Germinal center (tissue), 1 donor: ENCODE data around the gene AIG1.
"Not testable (repeated sequence)": the region's sequence is repeated elsewhere in the genome, so short reads cannot be mapped to it uniquely, and the experiment has no call there.

ENCODE experiments used
- DNase-seq: peaks from one replicate; pipeline ENCODE4 v3.0.0; 2012; ENCODE audit warnings: mixed read lengths, low spot score

Gene AIG1

DNA sequence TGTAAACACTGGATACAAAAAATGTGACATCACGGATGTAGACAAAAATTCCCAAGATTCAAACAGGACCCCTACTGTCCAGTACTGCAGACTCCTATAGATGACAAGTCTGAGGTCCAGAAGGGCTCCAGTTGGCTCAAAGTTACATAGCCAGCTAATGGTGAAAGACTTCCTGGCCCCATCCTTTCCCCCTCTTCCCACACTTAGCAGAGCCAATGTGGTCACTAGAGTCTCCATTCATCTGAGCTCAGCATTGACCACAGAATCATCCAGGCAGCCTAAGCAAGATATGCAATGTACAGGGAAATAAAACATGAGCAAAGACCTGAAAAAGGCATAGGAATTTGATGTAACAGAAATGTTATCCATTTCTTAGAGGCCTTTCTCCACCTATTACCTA, 209.3 kb downstream of the AIG1 start:
- no peak for DNase-seq

DNA sequence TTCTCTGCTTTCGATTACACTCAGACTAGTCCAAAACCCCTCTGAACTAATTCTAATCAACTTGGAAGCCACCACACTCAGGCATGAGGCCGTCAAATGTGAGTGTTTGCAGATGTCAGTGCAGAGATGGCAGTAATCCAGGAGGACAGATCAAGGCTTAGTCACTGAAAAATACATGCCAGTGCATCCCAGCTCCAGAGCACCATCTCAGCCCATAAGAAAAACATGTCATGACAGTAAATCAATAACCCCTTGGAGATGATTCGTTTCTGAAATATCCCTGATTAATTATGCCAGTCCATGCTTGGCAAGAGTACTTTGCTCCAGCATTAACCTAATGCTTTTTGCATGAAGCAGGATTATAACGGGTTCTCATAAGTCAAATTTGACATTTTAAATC, 210.3 kb downstream of the AIG1 start:
- DNase-seq, result no peak

DNA sequence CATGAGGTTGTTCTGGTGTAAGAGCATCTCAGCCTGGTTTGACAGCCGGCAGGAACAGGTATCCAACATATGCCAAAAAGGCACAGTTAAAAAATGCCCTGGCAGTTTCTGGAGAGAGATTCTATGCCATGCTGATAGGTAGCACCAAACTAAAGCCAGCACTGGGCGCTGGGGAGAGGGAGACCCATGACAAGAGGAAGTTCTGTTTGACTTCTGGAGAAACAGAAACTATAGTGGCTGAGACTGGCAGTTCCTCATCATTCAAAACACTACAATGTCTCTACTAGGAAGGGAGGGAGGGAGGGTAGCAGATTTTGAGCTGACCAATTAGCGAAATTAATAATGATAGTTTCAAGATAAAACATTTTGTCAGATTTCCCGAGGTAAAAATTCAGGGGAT, 215.7 kb downstream of the AIG1 start:
- DNase-seq, result peak; percentile 24

DNA sequence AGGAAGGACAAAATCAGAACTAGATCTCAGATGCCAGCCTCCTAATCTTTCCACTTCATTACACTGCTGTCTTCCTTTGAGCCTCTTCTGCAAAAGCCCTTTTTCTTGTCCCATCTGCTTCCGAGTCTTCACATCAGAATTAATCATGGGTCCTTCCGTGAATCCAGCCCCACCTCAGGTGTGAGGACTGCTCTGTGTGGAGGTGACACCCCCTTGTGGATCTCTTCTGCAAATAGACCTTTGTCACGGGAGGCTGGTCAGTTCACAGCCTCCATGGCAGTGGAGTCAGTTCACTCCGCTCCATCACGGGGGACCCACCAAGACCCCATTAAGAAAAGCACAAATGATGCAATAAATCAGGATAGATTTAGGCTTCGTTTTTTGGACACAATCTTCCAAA, 218.7 kb downstream of the AIG1 start:
- DNase-seq, result no peak

DNA sequence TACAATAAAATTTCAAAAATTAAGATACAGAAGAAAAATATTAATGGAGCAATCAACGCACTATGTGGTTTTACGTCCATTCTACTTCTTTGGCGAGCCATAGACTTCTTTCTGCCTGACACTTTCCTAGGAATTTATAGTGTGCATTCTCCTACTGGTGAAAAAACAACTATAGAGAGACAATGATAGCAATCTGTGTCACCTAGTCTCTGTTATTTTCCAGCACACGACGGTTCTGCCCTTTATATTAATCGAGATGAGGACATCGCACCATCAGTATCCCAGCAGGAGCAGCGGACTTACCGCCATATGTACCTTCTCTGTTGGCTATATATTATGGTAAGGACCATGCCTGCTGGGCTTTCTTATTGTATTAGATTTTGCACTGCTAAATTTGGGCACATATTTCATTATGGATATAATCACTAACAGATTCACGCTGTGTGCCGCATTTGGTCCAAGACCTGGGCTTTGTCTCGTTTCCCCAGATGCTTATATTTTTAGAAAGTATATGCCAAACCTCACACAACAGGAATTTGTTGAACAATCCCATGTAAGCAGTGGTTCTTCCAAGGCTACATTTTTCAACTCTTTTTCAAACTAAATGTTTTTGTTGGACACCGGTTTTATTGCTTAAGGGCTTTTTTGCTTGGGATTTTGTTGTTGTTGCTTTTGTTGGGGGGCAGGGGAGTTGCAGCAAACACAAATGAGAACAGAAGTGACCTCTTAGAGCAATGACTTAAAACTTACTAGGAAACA, 223.4 kb downstream of the AIG1 start:
- no peak for DNase-seq

DNA sequence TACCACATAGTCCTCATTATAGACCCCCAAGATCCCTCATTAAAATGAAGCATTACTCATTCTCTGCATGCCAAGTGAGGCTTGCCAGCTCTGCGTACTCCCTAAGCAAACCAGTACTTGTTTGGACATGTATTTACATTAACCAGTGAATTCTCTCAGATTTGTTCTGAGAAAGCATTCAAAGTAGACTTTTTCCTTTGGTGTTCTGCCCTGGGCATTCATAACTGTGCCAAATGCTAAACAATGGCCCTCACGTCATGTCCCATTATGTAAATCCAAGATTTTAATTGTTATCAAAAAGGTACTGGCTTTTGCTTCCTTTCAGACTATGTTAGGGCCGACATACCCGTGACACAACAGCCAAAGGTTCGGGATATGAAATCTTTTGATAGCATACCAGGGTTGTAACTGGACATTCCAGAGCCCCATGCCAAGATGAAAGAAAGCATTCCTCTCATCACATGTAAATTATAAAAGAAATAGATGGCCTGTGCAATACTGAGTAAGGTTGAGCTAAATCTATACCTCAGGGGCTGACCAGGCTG, 225.6 kb downstream of the AIG1 start:
- DNase-seq, result no peak

DNA sequence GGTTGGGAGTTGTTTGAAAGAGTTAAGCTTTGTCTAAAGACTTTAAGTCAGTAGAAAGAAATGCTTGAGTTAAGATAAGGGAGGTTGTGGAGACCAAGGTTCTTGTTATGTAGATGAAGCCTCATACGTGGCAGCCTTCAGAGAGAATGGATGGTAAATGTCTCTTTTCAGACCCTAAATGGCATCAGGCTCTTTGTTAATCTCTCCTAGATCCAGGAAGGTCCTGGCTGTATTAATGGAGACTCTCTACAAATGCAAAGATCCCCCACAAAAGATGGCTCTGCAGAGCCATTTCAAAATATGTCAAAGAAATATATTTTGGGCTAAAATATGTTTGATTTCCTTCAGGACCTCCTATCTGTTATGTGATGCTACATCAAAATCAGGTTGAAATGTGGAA, 228.2 kb downstream of the AIG1 start:
- DNase-seq, result no peak

DNA sequence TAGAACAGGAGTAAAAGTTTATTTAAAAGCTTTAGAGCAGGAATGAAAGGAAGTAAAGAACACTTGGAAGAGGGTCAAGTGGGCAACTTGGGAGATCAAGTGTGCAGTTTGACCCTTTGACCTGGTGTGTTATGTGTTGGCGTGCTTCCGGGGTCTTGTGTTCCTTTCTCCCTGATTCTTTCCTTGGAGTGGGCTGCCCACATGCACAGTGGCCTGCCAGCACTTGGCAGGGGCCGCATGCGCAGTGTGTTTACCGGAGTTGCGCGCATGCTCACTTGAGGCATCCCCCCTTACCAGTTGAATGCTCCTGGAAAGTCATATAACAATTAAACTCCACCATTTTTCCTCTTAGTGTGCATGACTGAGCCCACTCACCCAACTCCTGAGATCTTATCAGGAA, 229.5 kb downstream of the AIG1 start:
- DNase-seq, result no peak

DNA sequence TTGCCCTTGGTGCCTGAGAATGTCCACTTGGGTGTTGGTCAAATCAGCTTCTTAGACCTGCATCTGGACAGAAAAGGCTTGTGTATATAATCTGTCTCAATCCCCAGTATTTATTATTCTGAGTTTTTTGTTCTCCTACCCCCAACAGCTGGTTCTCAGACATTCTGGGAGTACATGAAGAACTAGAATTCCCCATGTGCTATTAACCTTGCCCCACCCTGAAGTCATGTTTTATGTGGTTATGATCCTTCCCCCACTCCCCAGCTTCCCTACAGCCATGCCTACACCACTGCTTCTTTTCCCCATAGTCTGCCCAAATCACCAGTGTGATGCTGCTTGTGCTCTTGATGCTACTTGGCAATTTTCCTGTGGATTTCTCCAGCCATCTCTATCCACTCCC, 232.8 kb downstream of the AIG1 start:
- DNase-seq, result no peak

DNA sequence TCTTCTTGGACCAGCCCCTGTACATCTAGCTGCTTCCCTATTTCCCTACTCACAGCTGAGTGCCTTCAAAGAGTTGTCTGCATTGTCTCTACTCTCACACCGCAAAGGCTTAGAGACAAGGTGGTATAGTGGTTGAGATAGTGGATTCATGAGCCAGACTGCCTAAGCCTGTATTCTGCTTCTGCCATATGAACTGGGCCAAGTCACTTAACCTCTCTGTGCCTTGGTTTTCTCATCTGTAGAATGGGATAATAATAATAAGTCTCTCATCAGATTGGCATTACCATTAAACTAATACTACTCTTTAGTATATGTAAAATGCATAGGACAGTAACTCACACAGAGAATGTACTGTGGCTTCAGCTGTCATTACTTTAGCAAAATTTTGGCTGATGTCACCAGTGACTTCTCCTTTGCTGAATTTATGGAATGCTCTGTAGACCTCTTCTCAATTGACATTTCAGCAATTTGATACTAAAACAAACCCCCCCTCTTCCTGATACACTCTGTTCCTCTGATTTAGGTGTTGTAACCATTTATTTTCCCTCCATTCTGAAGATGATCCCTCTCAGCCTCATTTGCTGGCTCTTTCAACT, 233.7 kb downstream of the AIG1 start:
- no peak for DNase-seq

DNA sequence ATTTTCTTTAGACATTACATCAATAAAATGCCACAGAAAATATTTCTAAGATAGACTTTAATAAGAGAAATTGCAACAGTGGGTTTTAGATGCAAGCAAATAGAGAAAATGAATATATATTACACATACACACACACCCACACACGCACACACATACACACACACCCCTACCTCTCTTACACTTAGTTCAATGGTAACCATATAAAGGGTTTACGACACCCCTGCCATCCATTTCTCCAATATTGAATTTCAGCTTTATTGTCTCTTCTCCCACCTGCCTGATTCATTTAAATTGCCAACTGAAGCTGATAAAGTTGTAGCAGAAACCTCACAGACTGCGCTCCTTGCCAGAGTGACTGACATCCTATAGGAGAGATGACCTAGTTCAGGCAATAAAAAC, 235.2 kb downstream of the AIG1 start:
- DNase-seq, result no peak

DNA sequence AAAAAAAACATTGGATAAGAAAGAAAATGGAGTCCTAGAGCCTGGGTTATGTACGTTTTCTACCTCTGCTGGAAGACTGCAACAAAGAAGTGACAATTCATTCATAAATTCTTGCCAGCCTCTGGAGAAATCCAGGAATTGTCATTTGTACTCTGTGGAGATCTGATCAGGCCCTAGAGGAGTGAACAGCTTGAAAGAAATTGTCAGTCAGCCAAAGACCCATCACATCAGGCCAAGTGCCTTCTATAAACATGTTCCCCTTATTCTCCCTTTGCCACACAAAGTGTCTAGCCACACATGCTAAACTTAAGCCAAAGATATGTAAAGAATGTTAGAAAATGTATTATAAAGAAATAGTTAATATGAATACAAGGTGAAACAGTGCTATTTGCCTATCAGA, 237.4 kb downstream of the AIG1 start:
- no peak for DNase-seq

DNA sequence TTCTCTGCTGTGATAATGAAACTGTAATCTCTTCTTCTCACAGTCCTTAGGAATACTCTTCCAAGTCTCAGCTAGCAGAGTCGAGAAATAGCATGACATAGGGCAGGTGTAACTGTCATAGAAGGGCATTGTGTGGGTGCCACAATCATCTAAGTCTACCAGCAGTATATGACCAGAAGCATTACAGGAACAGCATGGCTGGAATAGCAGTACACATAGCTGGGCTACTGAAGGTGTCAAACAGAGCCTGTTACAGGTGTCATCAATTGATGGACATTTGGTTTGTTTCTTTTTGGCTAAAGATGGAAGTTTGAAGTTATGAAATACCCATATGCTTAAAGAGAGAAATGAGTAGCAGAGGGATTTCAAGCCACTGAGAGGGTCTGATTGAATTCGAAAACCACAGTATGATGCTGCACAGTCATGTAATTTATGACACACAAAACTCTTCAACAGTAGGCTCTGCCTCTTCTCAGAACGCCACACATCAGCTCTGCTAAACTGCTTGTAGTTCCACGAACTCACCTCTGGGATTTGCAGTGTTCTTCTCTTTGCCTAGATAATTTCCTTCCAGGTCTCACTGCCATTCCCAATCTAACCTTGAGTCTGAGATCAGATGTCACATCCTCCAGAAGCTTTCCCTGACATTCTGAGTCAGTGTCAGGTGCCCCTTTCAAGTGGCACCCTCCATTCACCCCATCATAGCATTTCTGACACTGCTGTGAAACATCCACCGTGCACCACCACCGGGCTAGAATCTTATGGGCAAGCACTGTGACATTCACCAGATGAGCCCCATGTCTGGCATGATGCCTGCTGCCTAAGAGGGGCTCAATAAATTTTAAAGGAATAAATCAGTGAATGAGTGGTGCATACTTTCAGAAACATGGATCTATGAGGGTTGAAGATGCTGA, 238.8 kb downstream of the AIG1 start:
- DNase-seq, result no peak

DNA sequence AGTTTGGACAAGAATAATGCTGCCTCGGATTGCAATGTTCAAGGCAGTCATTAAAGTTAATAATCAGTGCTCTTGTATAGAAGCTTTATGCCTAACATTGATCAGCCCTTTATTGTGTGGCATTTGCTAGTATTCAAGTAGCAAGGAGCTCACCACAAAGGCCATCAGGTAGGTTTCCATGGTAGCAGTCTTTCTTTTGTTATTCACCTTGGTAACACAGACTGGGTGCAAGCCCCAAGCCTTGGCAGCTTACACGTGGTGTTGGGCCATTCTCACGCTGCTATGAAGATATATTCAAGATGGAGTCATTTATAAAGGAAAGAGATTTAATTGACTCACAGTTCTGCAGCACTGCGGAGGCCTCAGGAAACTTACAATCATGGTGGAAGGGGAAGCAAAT, 240.5 kb downstream of the AIG1 start:
- DNase-seq, result no peak

DNA sequence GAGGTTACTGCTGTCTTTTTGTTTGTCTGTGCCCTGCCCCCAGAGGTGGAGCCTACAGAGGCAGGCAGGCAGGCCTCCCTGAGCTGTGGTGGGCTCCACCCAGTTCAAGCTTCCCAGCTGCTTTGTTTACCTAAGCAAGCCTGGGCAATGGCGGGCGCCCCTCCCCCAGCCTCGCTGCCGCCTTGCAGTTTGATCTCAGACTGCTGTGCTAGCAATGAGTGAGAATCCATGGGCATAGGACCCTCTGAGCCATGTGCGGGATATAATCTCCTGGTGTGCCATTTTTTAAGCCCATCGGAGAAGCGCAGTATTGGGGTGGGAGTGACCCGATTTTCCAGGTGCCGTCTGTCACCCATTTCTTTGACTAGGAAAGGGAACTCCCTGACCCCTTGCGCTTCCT, 247.1 kb downstream of the AIG1 start:
- DNase-seq, result not testable (repeated sequence)

DNA sequence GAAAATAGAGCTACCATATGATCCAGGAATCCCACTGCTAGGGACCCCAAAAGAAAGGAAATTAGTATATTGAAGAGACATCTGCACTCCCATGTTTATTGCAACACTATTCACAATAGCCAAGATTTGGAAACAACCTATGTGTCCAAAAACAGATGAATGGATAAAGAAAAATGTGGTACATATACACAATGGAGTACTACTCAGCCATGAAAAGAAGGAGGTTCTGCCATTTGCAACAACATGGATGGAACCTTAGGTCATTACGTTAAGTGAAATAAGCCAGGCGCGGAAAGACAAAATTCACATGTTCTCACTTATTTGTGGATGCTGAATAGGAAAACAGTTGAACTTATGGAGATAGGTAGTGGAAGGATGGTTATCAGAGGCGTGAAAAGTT, 252.5 kb downstream of the AIG1 start:
- no peak for DNase-seq

DNA sequence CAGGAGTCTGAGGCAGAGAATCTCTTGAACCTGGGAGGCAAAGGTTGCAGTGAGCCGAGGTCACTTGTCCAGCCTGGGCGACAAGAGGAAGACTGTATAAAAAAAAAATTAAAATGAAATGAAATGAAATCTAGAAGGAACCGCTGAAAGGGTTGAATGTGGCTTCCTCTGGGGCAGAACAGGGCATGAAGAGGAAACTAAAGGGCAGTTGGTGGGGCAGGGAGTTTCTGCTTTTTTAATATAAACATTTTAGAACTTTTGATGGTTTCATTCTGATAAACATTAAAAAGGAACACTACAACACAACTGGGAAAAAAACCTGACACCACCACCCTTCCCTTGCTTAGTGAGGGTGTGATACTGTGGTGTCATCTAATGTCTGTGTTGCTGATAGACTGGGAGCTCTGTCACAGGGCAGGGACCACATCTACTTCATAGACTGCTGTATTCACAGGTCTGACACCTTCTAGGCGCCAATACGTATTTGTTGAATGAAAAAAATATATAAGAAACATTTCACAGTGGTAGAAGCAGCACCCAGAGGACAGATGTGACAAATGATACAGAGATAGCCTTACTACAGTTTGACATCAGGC, 260.9 kb downstream of the AIG1 start:
- no peak for DNase-seq

DNA sequence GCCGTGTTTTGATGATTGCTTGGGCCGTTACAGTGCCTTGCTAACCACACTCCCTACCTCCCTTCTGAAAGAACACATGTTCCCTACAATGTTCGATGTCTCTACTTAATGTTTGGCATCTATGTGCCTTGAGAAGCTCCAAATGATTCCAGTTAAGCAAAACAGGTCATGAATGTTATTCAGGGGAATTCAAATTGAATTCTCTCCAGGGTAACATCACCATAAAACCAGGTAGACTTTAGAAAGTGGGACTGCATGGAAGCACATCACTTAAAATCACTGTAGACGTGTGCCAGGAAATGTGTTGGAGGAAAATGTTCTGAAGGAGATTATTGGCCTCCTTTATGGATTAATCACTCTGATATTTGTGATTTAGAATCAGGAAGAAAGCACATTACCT, 261.7 kb downstream of the AIG1 start:
- no peak for DNase-seq

DNA sequence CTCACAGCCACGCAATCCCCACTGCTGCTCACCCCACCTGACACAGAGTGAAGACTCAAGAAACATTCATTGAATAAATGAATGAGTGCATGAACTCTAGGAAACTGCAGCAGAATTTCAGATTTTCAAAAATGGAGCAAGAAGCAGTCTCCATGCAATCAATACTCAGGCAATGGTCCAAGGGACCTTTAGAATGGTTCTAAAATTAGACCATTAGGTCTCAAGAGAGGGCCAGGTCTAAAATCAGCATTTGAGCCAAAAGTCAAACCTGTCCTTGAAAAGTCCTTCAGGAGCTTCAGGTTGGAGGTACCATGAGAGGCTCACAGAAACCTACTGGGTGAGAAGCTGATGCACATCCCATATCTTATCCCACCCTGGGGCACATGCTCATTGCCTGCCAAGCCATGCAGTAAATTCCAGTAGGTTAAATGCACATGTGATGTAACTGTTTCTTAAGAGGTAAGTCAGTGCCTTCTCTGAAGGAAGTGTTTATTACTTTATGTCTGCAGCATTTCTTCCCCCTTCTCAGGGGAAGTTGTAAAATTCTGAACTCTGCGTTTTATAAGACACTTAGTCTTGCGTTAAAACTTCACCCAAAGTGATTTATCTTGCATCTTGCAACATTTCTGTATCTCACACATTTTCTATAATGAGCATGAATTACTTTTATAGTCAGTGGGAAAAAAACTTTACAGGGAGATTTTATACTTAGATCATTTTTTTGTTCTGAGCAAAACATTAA, 263.2 kb downstream of the AIG1 start:
- no peak for DNase-seq

DNA sequence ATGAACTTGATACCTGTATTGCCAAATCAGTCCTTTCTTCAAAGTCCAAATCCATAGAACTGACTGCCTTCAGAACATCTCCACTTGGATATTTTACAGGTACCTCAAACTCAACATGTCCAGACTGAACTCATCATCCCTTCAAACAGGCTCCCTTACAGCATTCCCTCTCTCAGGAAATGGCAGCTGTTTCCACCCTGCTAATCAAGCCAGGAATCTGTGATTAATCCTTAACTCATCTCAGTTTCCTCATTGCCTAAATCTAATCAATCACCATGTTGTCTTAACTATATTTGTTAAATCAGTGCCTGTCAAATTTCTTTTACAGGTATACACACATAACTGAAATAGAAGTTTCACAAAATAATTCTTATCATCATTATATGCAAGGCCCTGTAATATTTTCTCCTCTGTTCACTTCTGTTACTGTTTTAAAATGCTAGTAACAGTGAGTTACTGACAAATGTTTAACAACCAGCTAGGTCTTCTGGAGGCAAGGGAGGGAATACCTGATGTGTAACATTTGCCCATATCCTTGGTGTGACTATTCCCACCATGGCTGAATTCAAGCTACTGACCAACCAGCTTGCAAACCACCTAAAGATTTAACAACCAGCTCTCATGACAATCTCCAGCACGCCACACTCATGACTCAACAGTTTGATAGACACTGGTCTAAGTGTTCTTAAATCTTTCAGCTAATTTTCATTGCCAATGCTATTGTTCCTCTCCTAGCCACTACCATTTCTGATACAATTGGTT, 264.9 kb downstream of the AIG1 start:
- DNase-seq, result no peak

DNA sequence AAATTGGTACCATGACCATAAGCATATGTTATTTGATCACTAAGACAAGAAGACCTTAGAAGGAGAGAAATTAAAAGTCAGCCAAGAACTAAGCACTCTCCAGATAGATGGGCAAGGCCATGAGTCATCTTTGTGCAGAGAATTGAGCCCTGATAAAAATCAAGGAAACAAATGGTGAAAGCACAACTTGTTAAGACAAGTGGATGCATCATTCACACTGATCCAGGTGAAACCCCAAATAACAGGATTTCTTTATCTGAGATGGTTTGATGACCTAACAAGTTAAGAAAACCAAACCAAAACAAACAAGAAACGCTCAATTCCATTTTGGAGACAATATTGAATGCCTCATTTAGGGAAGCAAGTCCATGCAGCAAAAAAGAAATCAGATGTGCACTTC, 268.2 kb downstream of the AIG1 start:
- DNase-seq, result no peak
